Measurements from ENCODE around the gene FAM83G. TPM values are rescaled to one million over a fixed set of nuclear protein-coding genes. Genes with fewer than 3 reads are reported as not detected.

FAM83G gene
- total RNA-seq, 1 donor from 2014 or later, result 12.9 TPM

GRCh38 chr17:19012171-19013080 is 7.9 kb upstream of the FAM83G start:
- DNase-seq (ENCODE audit: low read depth), result no peak

GRCh38 chr17:19011581-19011980 is 7.0 kb upstream of the FAM83G start:
- Mint-ChIP-seq H3K27ac (ENCODE audit: unreplicated experiment) (peak overlapping the region; percentile 72), H3K4me1 (ENCODE audit: low read depth, unreplicated experiment) (peaks cover 10% of the 10 kb centered on the region), H3K36me3 (ENCODE audit: low read depth, unreplicated experiment) (no peaks in the 10 kb centered on the region), H3K9me3 (ENCODE audit: unreplicated experiment) (no peaks in the 10 kb centered on the region), H3K4me3 (ENCODE audit: unreplicated experiment) (no peak overlapping the region), H3K27me3 (ENCODE audit: low read depth, unreplicated experiment) (peaks cover 18% of the 10 kb centered on the region)
- Histone ChIP-seq H3K27me3 (ENCODE audit: insufficient read depth, low read length) (no peaks in the 10 kb centered on the region), H3K9me3 (ENCODE audit: insufficient read depth, low read depth, low read length) (no peaks in the 10 kb centered on the region), H2AFZ (ENCODE audit: low read depth, low read length) (no peak overlapping the region), H3K79me2 (ENCODE audit: insufficient read depth, low read length) (no peaks in the 10 kb centered on the region), H3K4me1 (ENCODE audit: insufficient read depth, low read length) (peaks cover 5% of the 10 kb centered on the region), H3K4me2 (ENCODE audit: low read length) (no peak overlapping the region), H4K20me1 (ENCODE audit: insufficient read depth, low read length) (no peaks in the 10 kb centered on the region), H3K9ac (ENCODE audit: low read length) (no peak overlapping the region), H3K36me3 (ENCODE audit: insufficient read depth, low read length) (no peaks in the 10 kb centered on the region), H3K27ac (ENCODE audit: low read depth, low read length) (no peak overlapping the region), H3K4me3 (ENCODE audit: insufficient read depth, low read depth, low read length) (no peak overlapping the region)
- TF ChIP-seq, protein P1, sequence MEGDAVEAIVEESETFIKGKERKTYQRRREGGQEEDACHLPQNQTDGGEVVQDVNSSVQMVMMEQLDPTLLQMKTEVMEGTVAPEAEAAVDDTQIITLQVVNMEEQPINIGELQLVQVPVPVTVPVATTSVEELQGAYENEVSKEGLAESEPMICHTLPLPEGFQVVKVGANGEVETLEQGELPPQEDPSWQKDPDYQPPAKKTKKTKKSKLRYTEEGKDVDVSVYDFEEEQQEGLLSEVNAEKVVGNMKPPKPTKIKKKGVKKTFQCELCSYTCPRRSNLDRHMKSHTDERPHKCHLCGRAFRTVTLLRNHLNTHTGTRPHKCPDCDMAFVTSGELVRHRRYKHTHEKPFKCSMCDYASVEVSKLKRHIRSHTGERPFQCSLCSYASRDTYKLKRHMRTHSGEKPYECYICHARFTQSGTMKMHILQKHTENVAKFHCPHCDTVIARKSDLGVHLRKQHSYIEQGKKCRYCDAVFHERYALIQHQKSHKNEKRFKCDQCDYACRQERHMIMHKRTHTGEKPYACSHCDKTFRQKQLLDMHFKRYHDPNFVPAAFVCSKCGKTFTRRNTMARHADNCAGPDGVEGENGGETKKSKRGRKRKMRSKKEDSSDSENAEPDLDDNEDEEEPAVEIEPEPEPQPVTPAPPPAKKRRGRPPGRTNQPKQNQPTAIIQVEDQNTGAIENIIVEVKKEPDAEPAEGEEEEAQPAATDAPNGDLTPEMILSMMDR (IDR thresholded peaks at IDR 0.05; ENCODE audit: insufficient read depth, low read depth, low read length), result no peak
- TF ChIP-seq EZH2 (IDR thresholded peaks at IDR 0.05; ENCODE audit: insufficient read depth, low read length), result no peak
- DNase-seq (ENCODE audit: low read depth) (no peak), FAIRE-seq (no peak)

More at GRCh38 chr17:19012171-19013080, 7.9 kb upstream of the FAM83G start:
- Mint-ChIP-seq H3K4me1 (ENCODE audit: low read depth, unreplicated experiment) (peaks cover 10% of the 10 kb centered on the region), H3K4me3 (ENCODE audit: unreplicated experiment) (no peak overlapping the region), H3K9me3 (ENCODE audit: unreplicated experiment) (no peaks in the 10 kb centered on the region), H3K36me3 (ENCODE audit: low read depth, unreplicated experiment) (no peaks in the 10 kb centered on the region), H3K27me3 (ENCODE audit: low read depth, unreplicated experiment) (peaks cover 23% of the 10 kb centered on the region), H3K27ac (ENCODE audit: unreplicated experiment) (peak overlapping the region; percentile 66)
- H3K4me2 ChIP-seq (ENCODE audit: low read length), result no peak overlapping the region
- H3K27me3 ChIP-seq (ENCODE audit: insufficient read depth, low read length), result no peaks in the 10 kb centered on the region
- H3K27ac ChIP-seq (ENCODE audit: low read depth, low read length), result no peak overlapping the region
- H3K36me3 ChIP-seq (ENCODE audit: insufficient read depth, low read length), result no peaks in the 10 kb centered on the region
- no peak overlapping the region for H2AFZ ChIP-seq (ENCODE audit: low read depth, low read length)
- TF ChIP-seq, protein P1 (IDR thresholded peaks at IDR 0.05; ENCODE audit: insufficient read depth, low read depth, low read length), result no peak
- TF ChIP-seq EZH2 (IDR thresholded peaks at IDR 0.05; ENCODE audit: insufficient read depth, low read length), result no peak
- no peaks in the 10 kb centered on the region for H3K79me2 ChIP-seq (ENCODE audit: insufficient read depth, low read length)
- H3K4me3 ChIP-seq (ENCODE audit: insufficient read depth, low read depth, low read length), result no peak overlapping the region
- no peaks in the 10 kb centered on the region for H3K9me3 ChIP-seq (ENCODE audit: insufficient read depth, low read depth, low read length)
- FAIRE-seq, result no peak
- H3K4me1 ChIP-seq (ENCODE audit: insufficient read depth, low read length), result peaks cover 5% of the 10 kb centered on the region
- H4K20me1 ChIP-seq (ENCODE audit: insufficient read depth, low read length), result no peaks in the 10 kb centered on the region
- no peak overlapping the region for H3K9ac ChIP-seq (ENCODE audit: low read length)

All from astrocyte (in vitro differentiated cells and primary cell).